Stimulated activated CD8-positive, alpha-beta memory T cell treated with anti-CD3 and anti-CD28 coated beads, Interleukin-15, amount 100 ng/mL, for 48 hours (primary cell): ENCODE measurements around the gene KIRREL3.
"Not testable (repeated sequence)": the region's sequence is repeated elsewhere in the genome, so short reads cannot be mapped to it uniquely, and the experiment has no call there.

Source experiments
- DNase-seq, 2 donors: peaks; one replicate each; pipeline ENCODE4 v3.0.0-alpha.2; 2020; ENCODE audit warnings: low read depth in 2 of 2

Gene KIRREL3

GRCh38 chr11:126405906-126406305, 594.7 kb downstream of the KIRREL3 start:
- no peak for DNase-seq

GRCh38 chr11:126405374-126405773, 595.2 kb downstream of the KIRREL3 start:
- no peak for DNase-seq

- no peak for DNase-seq
These were observed 596.2 kb downstream of the KIRREL3 start for GRCh38 chr11:126404367-126404766.

- DNase-seq = no peak
These were observed 596.9 kb downstream of the KIRREL3 start for GRCh38 chr11:126403658-126404057.

- no peak for DNase-seq
These were observed 597.5 kb downstream of the KIRREL3 start for GRCh38 chr11:126403022-126403581.

GRCh38 chr11:126400479-126400878, 600.1 kb downstream of the KIRREL3 start:
- DNase-seq = no peak

- DNase-seq = no peak
These were observed 600.6 kb downstream of the KIRREL3 start for GRCh38 chr11:126400019-126400418.

GRCh38 chr11:126398721-126399120, 601.8 kb downstream of the KIRREL3 start:
- no peak for DNase-seq

- no peak for DNase-seq
These were observed 602.3 kb downstream of the KIRREL3 start for GRCh38 chr11:126398296-126398695.

- DNase-seq = no peak
These were observed 603.6 kb downstream of the KIRREL3 start for GRCh38 chr11:126396965-126397364.

GRCh38 chr11:126396266-126396665, 604.3 kb downstream of the KIRREL3 start:
- DNase-seq = not testable (repeated sequence)

GRCh38 chr11:126395784-126396183, 604.8 kb downstream of the KIRREL3 start:
- DNase-seq = not testable (repeated sequence)

- DNase-seq = not testable (repeated sequence)
These were observed 605.9 kb downstream of the KIRREL3 start for GRCh38 chr11:126394634-126395072.

GRCh38 chr11:126394036-126394435, 606.5 kb downstream of the KIRREL3 start:
- DNase-seq = no peak

GRCh38 chr11:126393143-126393542, 607.4 kb downstream of the KIRREL3 start:
- DNase-seq = no peak

- DNase-seq = no peak
These were observed 607.9 kb downstream of the KIRREL3 start for GRCh38 chr11:126392633-126393013.

GRCh38 chr11:126391970-126392632, 608.5 kb downstream of the KIRREL3 start:
- no peak for DNase-seq

GRCh38 chr11:126391286-126391954, 609.1 kb downstream of the KIRREL3 start:
- no peak for DNase-seq

GRCh38 chr11:126390272-126390867, 610.2 kb downstream of the KIRREL3 start:
- DNase-seq = no peak

- DNase-seq = no peak
These were observed 612.7 kb downstream of the KIRREL3 start for GRCh38 chr11:126387857-126388256.

- DNase-seq = not testable (repeated sequence)
These were observed 613.9 kb downstream of the KIRREL3 start for GRCh38 chr11:126386729-126387071.

GRCh38 chr11:126385991-126386728, 614.4 kb downstream of the KIRREL3 start:
- no peak for DNase-seq
